WTC11 (cell line): Measurements from ENCODE around the gene SPATA31D4.
"Not testable (repeated sequence)": the region's sequence is repeated elsewhere in the genome, so short reads cannot be mapped to it uniquely, and the experiment has no call there.

Source experiments
- KAT7 ChIP-seq: sonication (generic); formaldehyde crosslinking; IDR thresholded peaks from 2 replicates; pipeline ENCODE4 v1.8.1; 2023; ENCODE audit warnings: missing genetic modification reagents, mild to moderate bottlenecking, borderline replicate concordance
- NFE2L1 ChIP-seq: sonication (generic); formaldehyde crosslinking; IDR thresholded peaks from 2 replicates; pipeline ENCODE4 v1.8.1; 2023; ENCODE audit warnings: missing genetic modification reagents
- NR1H2 ChIP-seq: sonication (generic); formaldehyde crosslinking; IDR thresholded peaks from 2 replicates; pipeline ENCODE4 v1.9.0; 2021; ENCODE audit warnings: mild to moderate bottlenecking, moderate library complexity, missing genetic modification reagents
- RELA ChIP-seq: sonication (generic); formaldehyde crosslinking; IDR thresholded peaks from 2 replicates; pipeline ENCODE4 v1.8.1; 2022; ENCODE audit warnings: missing genetic modification reagents, mild to moderate bottlenecking, borderline replicate concordance
- TEAD1 ChIP-seq: sonication (generic); formaldehyde crosslinking; IDR thresholded peaks from 2 replicates; pipeline ENCODE4 v1.8.0; 2022; ENCODE audit warnings: mild to moderate bottlenecking, missing genetic modification reagents
- TF ChIP-seq, protein P1 (sequence below): fragments of 200-600 bp; IDR thresholded peaks from 2 replicates; pipeline ENCODE4 v1.8.0; 2022; ENCODE audit warnings: antibody characterized with exemption
- TF ChIP-seq, protein P2 (sequence below): sonication (generic); formaldehyde crosslinking; IDR thresholded peaks from 2 replicates; pipeline ENCODE4 v1.8.1; 2023; ENCODE audit warnings: mild to moderate bottlenecking, missing genetic modification reagents, moderate library complexity
- TF ChIP-seq, protein P3 (sequence below): sonication (generic); formaldehyde crosslinking; conservative IDR thresholded peaks from 2 replicates; pipeline ENCODE4 v1.8.1; 2022; ENCODE audit warnings: mild to moderate bottlenecking, missing genetic modification reagents
- TF ChIP-seq, protein P4 (sequence below): sonication (generic); formaldehyde crosslinking; IDR thresholded peaks from 2 replicates; pipeline ENCODE4 v1.8.0; 2022; ENCODE audit warnings: mild to moderate bottlenecking, missing genetic modification reagents

DNA sequence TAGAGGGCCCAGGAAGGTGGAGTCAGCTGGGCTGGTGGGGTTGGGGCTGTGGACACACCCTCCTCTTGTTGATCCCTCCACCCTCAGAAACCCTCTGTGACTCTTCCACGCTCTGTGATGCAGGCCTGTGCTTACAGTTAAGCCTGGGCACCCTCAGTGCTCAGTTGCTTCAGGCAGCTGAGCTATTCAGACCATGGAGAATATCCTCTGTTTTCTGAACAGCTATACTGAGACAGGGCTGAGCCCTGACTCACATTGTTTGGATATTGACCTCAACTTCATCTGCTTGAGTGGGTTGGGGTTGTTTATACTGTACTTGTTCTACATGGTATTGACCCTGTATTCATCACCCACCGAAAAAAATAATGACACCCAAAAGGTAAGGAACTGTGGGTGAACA is 15.2 kb downstream of the SPATA31D4 start, which contains the start of gene SPATA31D3:
- TF ChIP-seq, protein P1, sequence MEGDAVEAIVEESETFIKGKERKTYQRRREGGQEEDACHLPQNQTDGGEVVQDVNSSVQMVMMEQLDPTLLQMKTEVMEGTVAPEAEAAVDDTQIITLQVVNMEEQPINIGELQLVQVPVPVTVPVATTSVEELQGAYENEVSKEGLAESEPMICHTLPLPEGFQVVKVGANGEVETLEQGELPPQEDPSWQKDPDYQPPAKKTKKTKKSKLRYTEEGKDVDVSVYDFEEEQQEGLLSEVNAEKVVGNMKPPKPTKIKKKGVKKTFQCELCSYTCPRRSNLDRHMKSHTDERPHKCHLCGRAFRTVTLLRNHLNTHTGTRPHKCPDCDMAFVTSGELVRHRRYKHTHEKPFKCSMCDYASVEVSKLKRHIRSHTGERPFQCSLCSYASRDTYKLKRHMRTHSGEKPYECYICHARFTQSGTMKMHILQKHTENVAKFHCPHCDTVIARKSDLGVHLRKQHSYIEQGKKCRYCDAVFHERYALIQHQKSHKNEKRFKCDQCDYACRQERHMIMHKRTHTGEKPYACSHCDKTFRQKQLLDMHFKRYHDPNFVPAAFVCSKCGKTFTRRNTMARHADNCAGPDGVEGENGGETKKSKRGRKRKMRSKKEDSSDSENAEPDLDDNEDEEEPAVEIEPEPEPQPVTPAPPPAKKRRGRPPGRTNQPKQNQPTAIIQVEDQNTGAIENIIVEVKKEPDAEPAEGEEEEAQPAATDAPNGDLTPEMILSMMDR, result not testable (repeated sequence)
- TF ChIP-seq, protein P2, sequence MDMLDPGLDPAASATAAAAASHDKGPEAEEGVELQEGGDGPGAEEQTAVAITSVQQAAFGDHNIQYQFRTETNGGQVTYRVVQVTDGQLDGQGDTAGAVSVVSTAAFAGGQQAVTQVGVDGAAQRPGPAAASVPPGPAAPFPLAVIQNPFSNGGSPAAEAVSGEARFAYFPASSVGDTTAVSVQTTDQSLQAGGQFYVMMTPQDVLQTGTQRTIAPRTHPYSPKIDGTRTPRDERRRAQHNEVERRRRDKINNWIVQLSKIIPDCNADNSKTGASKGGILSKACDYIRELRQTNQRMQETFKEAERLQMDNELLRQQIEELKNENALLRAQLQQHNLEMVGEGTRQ (CRISPR knock-in tag), result not testable (repeated sequence)
- TF ChIP-seq, protein P3, sequence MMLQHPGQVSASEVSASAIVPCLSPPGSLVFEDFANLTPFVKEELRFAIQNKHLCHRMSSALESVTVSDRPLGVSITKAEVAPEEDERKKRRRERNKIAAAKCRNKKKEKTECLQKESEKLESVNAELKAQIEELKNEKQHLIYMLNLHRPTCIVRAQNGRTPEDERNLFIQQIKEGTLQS (CRISPR knock-in tag), result not testable (repeated sequence)
- not testable (repeated sequence) for TF ChIP-seq RELA, NR1H2, KAT7, NFE2L1, TEAD1 (CRISPR knock-in tag)
- TF ChIP-seq, protein P4, sequence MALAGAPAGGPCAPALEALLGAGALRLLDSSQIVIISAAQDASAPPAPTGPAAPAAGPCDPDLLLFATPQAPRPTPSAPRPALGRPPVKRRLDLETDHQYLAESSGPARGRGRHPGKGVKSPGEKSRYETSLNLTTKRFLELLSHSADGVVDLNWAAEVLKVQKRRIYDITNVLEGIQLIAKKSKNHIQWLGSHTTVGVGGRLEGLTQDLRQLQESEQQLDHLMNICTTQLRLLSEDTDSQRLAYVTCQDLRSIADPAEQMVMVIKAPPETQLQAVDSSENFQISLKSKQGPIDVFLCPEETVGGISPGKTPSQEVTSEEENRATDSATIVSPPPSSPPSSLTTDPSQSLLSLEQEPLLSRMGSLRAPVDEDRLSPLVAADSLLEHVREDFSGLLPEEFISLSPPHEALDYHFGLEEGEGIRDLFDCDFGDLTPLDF (CRISPR knock-in tag), result not testable (repeated sequence)
